HEK293 (cell line): ENCODE results near the gene LHFPL3.

ENCODE experiments used
- CTCF ChIA-PET: fragments of 350-600 bp; formaldehyde crosslinking; extraction: SDS; loops from one replicate; lab custom pipeline; 2021; ENCODE audit warnings: antibody characterized with exemption; lab: Yijun Ruan, JAX
- POLR2A ChIA-PET: fragments of 300-600 bp; formaldehyde crosslinking; extraction: SDS; loops from one replicate; lab custom pipeline; 2020; ENCODE audit warnings: antibody characterized with exemption, inconsistent platforms; lab: Yijun Ruan, JAX
- H3K27ac ChIP-seq: fragments of 200-500 bp; sonication (Bioruptor generic); 2 replicates; pipeline ENCODE4 v1.5.1; 2014; ENCODE audit warnings: low read depth, low read length, control low read depth, inconsistent platforms; ENCODE audit errors: extremely low read depth
- H3K36me3 ChIP-seq, 2 experiments: fragments of 200-500 bp in 1 of 2; sonication (Bioruptor generic) in 1 of 2; 1 replicate in 1 of 2; 2 replicates in 1 of 2; pipeline ENCODE4 v1.5.1; 2014 to 2017; ENCODE audit warnings: inconsistent platforms in 2 of 2, low read length in 2 of 2; ENCODE audit not compliant: control insufficient read depth in 2 of 2, insufficient read depth in 1 of 2
- H3K4me1 ChIP-seq: fragments of 200-500 bp; sonication (Bioruptor generic); 2 replicates; pipeline ENCODE4 v1.5.1; 2014; ENCODE audit warnings: mild to moderate bottlenecking, low read length, inconsistent platforms; ENCODE audit not compliant: control insufficient read depth, insufficient read depth
- H3K4me3 ChIP-seq: 2 replicates; pipeline ENCODE4 v1.5.1; 2011; ENCODE audit warnings: low read depth, mild to moderate bottlenecking, control low read depth, low read length, moderate library complexity
- H3K9me3 ChIP-seq: fragments of 200-500 bp; sonication (Bioruptor generic); 2 replicates; pipeline ENCODE4 v1.5.1; 2014; ENCODE audit warnings: low read depth, low read length, inconsistent platforms; ENCODE audit not compliant: control insufficient read depth, insufficient read depth
- BCL6B ChIP-seq: fragments of 450-650 bp; formaldehyde crosslinking; IDR thresholded peaks from 2 replicates; pipeline ENCODE4 v1.5.1; 2017; ENCODE audit warnings: missing biosample characterization, missing genetic modification characterization
- KLF1 ChIP-seq: fragments of 450-650 bp; formaldehyde crosslinking; IDR thresholded peaks from 2 replicates; pipeline ENCODE4 v1.5.1; 2016; ENCODE audit warnings: missing biosample characterization, missing genetic modification characterization
- KLF17 ChIP-seq: fragments of 450-650 bp; formaldehyde crosslinking; IDR thresholded peaks from 2 replicates; pipeline ENCODE4 v1.5.1; 2016; ENCODE audit warnings: missing biosample characterization, missing genetic modification characterization
- OVOL3 ChIP-seq: fragments of 450-650 bp; formaldehyde crosslinking; IDR thresholded peaks from 2 replicates; pipeline ENCODE4 v1.5.1; 2016; ENCODE audit warnings: missing biosample characterization, missing genetic modification characterization
- PRDM10 ChIP-seq: fragments of 450-650 bp; formaldehyde crosslinking; IDR thresholded peaks from 2 replicates; pipeline ENCODE4 v1.5.1; 2016; ENCODE audit warnings: missing biosample characterization, missing genetic modification characterization
- PRDM4 ChIP-seq: fragments of 450-650 bp; formaldehyde crosslinking; IDR thresholded peaks from 2 replicates; pipeline ENCODE4 v1.5.1; 2017; ENCODE audit warnings: missing biosample characterization, missing genetic modification characterization
- SCRT1 ChIP-seq: fragments of 450-650 bp; formaldehyde crosslinking; IDR thresholded peaks from 2 replicates; pipeline ENCODE4 v1.5.1; 2016; ENCODE audit warnings: missing biosample characterization, missing genetic modification characterization, borderline replicate concordance
- SCRT2 ChIP-seq: fragments of 450-650 bp; formaldehyde crosslinking; IDR thresholded peaks from 2 replicates; pipeline ENCODE4 v1.5.1; 2016; ENCODE audit warnings: missing biosample characterization, missing genetic modification characterization
- SP3 ChIP-seq: fragments of 450-650 bp; formaldehyde crosslinking; IDR thresholded peaks from 2 replicates; pipeline ENCODE4 v1.5.1; 2016; ENCODE audit warnings: missing biosample characterization, missing genetic modification characterization
- ZBTB1 ChIP-seq: fragments of 450-650 bp; formaldehyde crosslinking; IDR thresholded peaks from 2 replicates; pipeline ENCODE4 v1.5.1; 2016; ENCODE audit warnings: missing biosample characterization, missing genetic modification characterization
- ZBTB26 ChIP-seq: fragments of 450-650 bp; formaldehyde crosslinking; optimal IDR thresholded peaks from 2 replicates; pipeline ENCODE3; 2016; ENCODE audit warnings: missing biosample characterization, mild to moderate bottlenecking, missing genetic modification characterization
- ZNF140 ChIP-seq: fragments of 450-650 bp; formaldehyde crosslinking; IDR thresholded peaks from 2 replicates; pipeline ENCODE4 v1.5.1; 2016; ENCODE audit warnings: missing biosample characterization, missing genetic modification characterization
- ZNF23 ChIP-seq: fragments of 450-650 bp; formaldehyde crosslinking; IDR thresholded peaks from 2 replicates; pipeline ENCODE4 v1.5.1; 2016; ENCODE audit warnings: missing biosample characterization, missing genetic modification characterization, borderline replicate concordance
- ZNF280C ChIP-seq: fragments of 450-650 bp; formaldehyde crosslinking; IDR thresholded peaks from 2 replicates; pipeline ENCODE4 v1.5.1; 2016; ENCODE audit warnings: missing biosample characterization, missing genetic modification characterization
- ZNF311 ChIP-seq: fragments of 450-650 bp; formaldehyde crosslinking; IDR thresholded peaks from 2 replicates; pipeline ENCODE4 v1.5.1; 2017; ENCODE audit warnings: missing biosample characterization, missing genetic modification characterization, borderline replicate concordance
- ZNF416 ChIP-seq: fragments of 450-650 bp; formaldehyde crosslinking; IDR thresholded peaks from 2 replicates; pipeline ENCODE4 v1.5.1; 2016; ENCODE audit warnings: missing biosample characterization, missing genetic modification characterization
- ZNF513 ChIP-seq: fragments of 450-650 bp; IDR thresholded peaks from 2 replicates; pipeline ENCODE4 v1.5.1; 2018; ENCODE audit warnings: missing biosample characterization, missing genetic modification characterization
- ZNF544 ChIP-seq: fragments of 450-650 bp; formaldehyde crosslinking; IDR thresholded peaks from 2 replicates; pipeline ENCODE4 v1.5.0; 2017; ENCODE audit warnings: missing biosample characterization, missing genetic modification characterization

The LHFPL3 gene

GRCh38 chr7:104933022-104933421, 604.6 kb downstream of the LHFPL3 start (continued):
- peak; percentile 17 for TF ChIP-seq ZBTB26 (tag by site-specific recombination)
- TF ChIP-seq OVOL3, result no peak
- TF ChIP-seq ZNF280C (tag by site-specific recombination), result no peak; the same call in 1 of the 2 replicates
- TF ChIP-seq ZNF23 (tag by site-specific recombination), result no peak
- peak; percentile 87 for TF ChIP-seq SCRT2 (tag by site-specific recombination)
- TF ChIP-seq SCRT1 (tag by site-specific recombination), result peak; percentile 86
- no peak for TF ChIP-seq ZNF513 (tag by site-specific recombination)

- TF ChIP-seq ZNF416, result no peak
- peak; percentile 97 for TF ChIP-seq KLF1 (tag by site-specific recombination)
- TF ChIP-seq ZNF311 (tag by site-specific recombination), result no peak
- TF ChIP-seq PRDM4, result peak; percentile 46; the same call in 1 of the 2 replicates
- TF ChIP-seq ZBTB1 (tag by site-specific recombination), result no peak
- 0 out of 2 replicates have a peak, but pooled peaks have one; percentile 30 for TF ChIP-seq PRDM10 (tag by site-specific recombination)
- peak; percentile 59 for TF ChIP-seq KLF17 (tag by site-specific recombination)
- TF ChIP-seq SP3 (tag by site-specific recombination), result no peak
- no peak for TF ChIP-seq ZNF140
- TF ChIP-seq BCL6B (tag by site-specific recombination), result no peak
- no peak for TF ChIP-seq ZNF544 (tag by site-specific recombination)
- TF ChIP-seq, all 188 proteins: peak for 4
- Histone ChIP-seq H3K36me3 (no peaks in the 10 kb centered on the region), H3K4me1 (0 out of 2 replicates have a peak, but pooled peaks cover 2% of the 10 kb centered on the region), H3K4me3 (no peak overlapping the region), H3K9me3 (no peaks in the 10 kb centered on the region), H3K27ac (no peak overlapping the region)
- POLR2A ChIA-PET, result no interaction called here
- CTCF ChIA-PET, result interaction anchor here (0.6 kb wide), 1 partner anchor 272 kb away, joined by 3 read pairs; no protein-coding TSS in a partner anchor
Observed at GRCh38 chr7:104933521-104933988, 605.2 kb downstream of the LHFPL3 start.
